ENCODE measurements around the gene HOXD9. TPM values are rescaled to one million over a fixed set of nuclear protein-coding genes. Genes with fewer than 3 reads are reported as not detected.

HOXD9 gene
- total RNA-seq, 1 experiment from 2014 or later = 3.6 TPM

DNA sequence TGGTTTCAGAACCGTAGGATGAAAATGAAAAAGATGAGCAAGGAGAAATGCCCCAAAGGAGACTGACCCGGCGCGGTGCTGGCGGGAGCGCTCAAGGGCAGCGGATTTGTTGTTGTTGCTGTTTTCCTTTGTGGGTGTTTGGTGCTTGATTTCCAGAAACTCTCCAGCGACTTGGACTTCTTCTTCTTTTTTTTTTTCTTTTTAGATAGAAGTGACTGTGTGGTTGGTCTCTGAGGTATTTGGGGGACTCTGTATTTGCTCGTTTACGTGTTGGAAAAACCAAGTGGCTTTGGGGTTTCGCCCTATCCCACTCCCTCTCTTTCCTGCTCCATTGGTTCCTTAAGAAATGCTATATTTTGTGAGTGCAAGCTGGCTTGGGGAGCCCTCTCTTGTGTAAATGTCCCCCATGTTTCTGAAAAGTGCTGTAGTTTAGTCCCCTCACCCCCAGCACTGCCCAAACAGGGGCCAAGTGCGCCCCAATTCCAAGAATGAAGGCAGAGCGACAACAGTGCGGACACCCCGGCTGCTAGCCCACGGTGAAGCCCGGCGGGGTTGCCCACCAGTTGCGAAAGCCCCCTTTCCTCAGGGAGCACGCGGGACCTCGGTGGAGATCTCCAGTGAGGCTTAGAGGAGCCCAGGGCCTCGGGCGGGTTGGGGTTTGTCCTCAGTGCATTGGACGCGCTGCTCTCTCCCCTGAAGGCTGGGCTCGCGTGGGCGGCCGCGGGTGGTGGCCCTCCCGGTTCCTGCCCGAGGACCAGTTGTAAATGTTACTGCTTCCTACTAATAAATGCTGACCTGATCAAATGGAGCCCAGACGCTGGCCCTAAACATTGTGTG is 1.8 kb downstream of the HOXD9 start:
- DNase-seq (ENCODE audit: low spot score) = no peak

DNA sequence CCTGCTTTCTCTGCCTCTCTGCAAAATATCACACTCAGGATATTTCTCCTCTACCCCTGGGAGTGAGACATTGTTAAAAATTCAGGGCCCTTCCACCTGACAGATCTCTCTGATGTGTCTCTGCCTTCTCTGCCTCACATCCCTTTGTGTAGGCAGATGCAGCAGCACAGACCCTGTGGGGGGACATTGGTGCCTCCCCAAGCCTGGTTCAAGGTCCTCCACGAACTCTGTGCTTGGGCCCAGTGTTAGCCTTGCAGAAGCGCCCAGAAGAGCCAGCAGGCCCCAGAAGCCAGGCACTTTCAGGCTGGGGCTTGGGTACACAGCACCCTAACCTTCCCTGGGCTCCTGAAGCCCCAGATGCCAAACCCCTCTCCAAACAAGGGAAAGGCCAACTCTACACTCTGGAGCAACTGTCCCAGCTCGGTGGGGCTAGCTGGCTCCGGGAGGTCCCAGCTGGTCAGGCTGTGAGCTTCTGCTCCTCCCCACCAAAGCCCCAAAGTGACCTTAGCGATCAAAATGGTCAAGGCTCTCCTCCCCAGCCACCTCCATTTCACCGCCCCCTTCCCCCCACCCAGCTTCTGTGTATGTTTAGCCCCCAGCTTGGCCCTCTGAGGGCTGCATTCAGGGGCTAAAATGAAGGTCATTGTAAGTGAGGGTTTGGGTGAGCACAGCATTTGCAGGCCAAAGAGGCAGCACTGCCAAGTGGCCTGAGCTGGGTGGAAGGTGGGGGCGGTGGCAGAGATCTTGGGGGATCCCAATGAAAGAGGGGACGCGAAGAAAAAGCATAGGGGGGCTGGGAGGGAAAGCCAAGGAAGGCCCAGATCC is 2.6 kb downstream of the HOXD9 start:
- no peak for DNase-seq (ENCODE audit: low spot score)

DNA sequence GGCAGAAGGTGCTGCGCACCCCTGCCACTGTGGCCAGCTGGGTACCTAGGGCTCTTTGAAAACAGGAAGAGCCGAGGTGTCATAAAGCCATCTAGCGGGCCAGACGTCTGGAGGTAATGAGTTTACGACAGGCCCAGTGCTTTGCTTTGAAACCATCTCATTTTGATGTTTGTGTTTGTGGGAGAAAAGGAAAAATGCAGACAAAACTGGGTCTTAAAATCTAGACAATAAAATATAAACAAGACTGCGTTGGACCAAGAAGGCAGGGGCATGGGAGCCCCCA is 3.2 kb downstream of the HOXD9 start:
- no peak for DNase-seq (ENCODE audit: low spot score)

DNA sequence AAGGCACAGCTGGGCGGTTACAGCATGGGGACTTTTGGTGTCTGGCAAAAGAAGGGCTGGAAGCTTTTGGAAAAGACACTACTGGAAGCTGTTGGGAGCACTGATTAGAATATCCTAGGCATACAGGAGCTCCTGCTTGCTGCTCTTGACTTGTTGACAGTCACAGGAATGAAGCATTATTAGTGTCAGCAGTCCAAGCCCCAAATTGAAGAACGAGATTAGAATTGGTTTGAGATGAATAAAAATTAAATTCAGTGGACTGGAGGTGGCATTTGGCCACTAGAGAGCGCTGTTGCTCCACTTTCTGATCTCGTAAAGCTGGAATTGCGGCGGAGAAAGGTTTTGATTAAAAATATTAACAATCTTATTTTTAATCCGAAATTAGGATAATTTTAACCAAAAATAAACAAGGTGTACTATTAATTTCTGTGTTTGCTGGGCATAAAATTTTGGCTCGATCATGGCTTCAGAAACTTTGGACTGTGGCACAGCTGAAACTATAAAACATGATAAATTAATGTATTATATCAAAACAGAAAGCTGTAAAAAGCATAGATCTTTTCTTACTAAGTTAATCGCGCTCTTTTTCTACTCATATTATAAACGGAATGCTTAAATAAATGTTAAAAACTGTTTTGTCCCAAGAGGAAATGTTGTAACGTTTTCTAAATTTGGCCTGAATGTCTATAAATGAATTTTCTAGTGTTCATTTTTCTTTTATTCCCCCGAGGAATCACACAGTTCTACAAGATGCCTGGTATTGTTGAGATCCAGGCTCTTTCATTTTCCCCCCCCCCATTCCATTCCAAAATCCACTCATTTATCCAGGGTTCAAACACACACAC is 4.6 kb downstream of the HOXD9 start:
- DNase-seq (ENCODE audit: low spot score) = peak; percentile 53

DNA sequence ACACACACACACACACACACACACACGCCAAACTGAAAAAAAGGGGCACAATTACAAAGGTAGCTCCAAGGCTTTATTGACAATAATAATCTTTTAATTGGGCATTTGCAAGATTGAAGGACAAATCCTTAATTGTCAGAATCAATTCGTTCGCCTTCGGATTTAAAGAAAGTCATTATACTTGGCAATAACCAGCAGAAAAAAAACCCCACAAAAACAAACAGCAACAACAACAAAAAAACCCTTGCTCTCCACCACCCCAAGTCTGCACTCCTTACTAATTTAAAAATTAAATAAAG is 5.2 kb downstream of the HOXD9 start:
- no peak for DNase-seq (ENCODE audit: low spot score)

DNA sequence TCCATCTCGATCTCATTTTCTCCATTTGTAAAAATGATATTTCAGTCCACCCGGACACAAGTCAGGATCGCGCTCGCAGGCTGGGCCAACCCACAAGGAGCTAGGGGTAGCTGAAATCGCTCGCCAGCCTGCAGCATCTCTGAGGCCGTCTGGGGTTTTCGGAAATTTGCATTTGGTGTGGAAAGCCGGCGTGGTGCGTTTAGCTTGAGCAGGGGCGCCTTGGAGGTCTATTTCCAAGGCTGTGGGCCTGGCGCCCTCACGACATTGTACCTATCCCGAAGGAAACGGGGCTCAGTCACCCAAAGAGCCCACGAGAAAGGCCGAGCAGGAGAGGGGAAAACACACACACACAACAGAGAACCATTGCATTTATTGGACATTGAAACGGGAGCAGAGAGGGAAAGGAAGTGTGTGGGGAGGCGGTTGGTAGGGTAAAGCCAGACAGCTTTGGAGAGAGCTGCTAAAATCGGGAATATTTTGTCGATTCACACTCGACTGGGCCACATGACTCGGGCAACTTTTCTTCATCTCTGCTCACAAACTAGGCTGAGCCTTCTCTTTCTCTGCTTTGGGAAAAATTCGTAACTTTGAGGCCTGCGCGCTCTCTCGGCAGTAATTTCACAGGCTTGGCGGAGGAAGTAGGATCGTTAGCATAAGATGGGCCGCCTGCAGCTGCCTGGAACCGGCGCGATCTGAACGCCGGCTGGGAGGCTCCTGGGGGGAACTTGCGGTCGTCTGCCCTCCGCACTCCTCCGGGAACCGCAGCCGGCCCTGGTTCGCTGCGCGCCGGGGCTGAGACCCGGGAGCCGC is 5.9 kb downstream of the HOXD9 start:
- DNase-seq (ENCODE audit: low spot score) = no peak

DNA sequence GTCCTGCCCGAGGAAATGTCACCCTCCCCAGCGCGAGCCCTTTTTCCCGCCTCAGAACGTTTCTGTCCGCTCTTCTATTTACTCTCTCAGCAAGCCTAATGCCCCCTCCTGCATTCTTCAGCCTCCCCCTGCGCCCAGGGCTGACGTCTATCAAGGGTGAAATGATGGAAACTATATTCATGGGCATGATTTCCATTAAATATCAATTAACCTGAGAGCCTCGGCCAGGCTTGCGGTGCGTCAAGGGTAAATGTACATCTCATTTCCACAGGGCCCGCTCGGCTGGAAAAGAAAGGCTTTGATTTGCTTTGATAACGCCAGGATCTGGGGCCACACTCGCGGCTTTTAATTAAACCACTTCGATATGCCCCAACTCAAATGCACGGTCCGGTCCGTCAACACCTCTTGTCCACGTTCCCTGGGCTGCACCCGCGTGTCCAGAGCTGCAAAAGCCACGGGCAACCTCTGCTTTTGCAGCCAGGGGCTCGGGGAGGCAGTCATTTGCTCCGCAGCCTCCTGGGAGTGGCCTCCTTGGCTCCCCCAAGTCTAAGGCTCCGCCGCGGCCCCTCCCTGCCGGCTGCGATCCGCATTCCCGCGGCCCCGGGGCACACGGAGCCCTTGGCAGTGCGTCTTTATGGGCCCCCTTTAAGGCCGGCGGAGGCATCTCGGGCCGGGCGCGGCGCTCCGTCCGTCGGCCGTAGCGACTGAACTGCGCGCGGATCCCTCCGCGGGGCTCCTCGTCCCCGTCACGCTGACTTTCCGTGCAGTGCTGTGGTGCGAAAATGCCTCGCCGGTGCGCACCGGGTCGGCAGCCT is 6.7 kb downstream of the HOXD9 start, which contains the start of gene HOXD8:
TSS of gene HOXD8 (plus strand) at position 724 of the 815 bp plus-strand sequence. CDS start 662 bp downstream, outside the sequence.
- DNase-seq (ENCODE audit: low spot score) = peak; percentile 32

DNA sequence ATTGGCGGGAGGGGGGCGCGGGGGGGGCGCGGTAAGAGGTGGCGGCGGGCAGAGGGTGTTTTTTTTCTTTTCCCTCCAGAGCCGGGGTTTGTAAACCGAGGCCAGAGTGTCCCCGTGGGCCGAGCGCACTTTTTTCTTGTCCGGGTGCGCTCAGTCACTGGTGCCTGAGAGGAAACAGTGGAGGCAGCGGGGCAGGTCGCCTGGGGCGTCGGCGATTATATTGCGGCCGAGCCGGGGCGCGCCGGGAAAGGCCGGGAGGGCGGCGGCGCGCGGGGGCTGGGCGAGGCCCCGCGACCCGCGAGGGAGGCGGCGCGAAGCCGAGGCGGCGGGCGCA is 7.3 kb downstream of the HOXD9 start:
- DNase-seq (ENCODE audit: low spot score) = peak; percentile 14

DNA sequence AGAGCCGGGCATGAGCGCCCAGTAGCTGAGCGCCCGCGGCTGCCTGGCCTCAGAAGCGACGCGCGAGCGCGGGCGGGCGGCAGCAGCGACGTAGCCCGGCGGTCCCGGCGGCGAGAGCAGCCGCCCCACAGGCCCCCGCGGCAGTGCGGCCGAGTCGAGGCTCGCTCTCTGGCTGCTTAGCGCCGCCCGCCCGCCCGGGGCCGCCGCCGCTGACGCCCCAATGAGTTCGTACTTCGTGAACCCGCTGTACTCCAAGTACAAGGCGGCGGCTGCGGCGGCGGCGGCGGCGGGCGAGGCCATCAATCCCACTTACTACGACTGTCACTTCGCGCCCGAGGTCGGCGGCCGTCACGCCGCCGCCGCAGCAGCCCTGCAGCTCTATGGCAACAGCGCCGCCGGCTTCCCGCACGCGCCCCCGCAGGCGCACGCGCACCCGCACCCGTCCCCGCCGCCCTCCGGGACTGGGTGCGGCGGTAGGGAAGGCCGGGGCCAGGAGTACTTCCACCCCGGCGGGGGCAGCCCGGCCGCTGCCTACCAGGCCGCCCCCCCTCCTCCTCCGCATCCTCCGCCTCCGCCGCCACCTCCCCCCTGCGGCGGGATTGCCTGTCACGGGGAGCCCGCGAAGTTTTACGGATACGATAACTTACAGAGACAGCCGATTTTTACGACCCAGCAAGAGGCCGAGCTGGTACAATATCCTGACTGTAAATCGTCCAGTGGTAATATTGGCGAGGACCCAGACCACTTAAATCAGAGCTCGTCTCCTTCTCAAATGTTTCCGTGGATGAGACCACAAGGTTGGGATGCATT is 7.8 kb downstream of the HOXD9 start:
- DNase-seq (ENCODE audit: low spot score) = peak; percentile 53

DNA sequence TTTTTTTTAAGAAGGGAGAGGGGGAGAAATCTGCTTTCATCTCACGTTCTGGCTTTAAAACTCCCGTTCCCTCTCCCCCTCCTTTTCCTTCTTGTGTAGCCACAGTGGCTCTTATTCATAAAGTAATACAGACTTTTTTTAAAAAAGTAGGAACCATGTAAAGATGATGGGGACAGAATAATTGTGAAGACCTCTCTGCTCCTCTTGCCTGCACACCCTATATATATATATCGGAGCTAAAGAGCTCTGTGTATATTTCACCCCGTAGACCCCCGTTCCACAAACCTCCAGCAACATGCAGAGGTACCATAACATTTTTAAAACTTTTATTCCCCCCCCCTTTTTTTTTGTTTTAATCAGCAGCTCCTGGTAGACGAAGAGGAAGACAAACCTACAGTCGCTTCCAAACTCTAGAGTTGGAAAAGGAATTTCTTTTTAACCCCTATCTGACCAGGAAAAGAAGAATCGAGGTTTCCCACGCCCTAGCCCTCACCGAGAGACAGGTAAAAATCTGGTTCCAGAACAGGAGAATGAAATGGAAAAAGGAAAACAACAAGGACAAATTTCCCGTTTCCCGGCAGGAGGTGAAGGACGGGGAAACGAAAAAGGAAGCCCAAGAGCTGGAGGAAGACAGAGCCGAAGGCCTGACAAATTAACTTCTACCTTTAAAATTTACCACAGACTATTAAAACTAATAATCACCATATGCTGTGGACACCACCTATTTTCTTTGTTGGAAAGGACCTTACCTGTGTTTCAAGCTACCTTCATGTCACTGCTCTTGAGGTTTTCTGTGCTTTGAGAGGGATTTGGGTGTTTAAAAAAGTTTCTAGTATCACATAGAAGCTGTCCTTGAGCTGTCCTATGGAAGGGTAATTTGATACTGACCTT is 8.7 kb downstream of the HOXD9 start:
- DNase-seq (ENCODE audit: low spot score) = peak; percentile 4

DNA sequence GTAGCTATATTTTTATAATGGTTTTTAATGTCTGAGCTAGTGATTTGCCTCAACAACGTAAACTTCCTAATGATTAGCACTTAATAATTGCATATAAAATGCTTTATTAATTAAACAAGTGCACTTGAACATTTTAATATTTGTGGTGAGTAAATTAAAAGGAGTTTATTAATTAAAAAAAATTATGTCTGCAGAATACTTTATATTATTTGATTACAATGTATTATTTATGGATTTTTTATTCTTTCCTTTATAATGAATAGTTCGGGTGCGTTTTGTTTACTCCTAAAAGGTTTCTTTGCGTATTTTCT is 9.3 kb downstream of the HOXD9 start:
- DNase-seq (ENCODE audit: low spot score) = no peak

DNA sequence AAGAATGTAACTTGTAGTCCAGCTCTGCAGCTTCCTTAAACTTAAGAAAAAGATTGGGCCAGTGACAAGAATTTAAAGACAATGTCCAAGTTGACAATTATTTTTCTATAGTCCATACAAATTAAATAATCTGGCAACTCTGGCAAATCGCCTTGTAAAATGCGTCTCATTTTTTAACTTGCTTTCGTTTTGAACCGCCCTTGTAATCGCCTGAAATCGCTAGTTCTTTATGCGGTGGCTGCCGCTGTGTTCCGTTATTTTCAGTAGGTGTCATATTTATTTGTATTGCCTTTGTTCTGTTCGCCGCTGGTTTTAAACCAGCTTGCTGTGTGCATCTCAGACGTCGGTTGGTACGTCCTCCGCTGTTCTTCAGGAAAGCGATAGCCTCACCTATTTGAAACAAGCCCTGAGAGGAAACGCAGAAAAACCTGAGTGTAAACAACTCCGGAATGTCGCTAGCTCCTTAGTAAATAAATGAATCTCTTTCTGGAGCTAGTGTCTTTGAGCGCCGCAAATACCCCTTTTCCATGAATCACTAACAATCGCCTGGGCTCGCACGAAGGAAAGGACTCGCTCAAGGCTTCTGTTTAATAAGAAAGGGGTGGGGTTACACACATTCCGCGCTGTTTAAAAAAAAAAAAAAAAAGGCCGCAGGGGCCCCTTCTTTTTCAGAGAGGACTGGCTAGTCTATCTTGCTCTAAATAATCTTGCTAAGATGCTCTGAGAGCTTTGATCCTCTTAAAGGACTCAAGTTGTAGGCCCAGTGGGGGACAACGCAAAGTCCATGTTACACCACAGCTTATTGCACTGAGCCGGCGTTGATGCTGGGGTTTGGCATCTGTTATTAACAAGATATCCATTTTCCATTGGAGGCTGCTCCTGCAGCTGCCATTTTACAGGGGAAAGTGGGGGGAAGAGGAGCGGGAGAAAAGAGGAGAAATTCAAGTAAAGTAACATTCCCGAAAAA is 10.0 kb downstream of the HOXD9 start:
- DNase-seq (ENCODE audit: low spot score) = peak; percentile 62

DNA sequence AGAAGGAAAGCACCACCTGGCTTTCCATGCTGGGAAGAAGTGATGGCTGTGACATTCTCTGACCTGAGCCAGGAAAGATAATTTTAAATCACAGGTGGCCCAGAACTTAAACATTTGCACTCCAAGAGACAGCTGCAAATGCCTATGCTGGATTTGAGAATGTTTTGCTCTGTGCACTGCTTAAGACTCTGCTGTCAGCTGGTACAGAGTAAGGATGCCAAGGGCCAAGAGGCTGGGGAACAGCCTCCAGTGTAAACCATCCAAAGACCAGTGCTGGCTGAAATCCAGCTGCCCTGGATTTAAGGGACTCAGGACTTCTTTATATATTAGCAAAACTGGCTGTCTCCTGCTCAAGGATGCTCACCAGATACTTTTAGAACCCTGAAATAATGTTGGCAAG is 10.9 kb downstream of the HOXD9 start:
- DNase-seq (ENCODE audit: low spot score) = no peak

DNA sequence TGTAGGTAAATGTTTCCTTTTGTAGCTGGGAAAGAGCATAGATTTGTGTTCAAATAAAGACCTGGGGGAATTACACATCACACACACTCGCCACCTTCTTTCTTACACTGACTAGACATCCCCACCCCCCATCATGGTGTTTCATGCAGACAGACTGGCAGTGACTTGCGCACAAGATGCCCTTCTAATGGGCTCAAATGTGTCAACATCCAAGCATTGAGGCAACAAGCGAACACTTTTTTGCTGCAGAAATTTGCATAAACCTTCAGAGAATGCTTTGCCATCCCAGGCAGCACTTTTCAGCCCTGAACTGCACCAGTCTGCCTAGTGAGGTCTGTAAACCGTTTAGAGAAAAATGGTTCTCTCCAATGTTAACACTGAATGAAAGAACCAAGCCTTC is 11.5 kb downstream of the HOXD9 start:
- no peak for DNase-seq (ENCODE audit: low spot score)

DNA sequence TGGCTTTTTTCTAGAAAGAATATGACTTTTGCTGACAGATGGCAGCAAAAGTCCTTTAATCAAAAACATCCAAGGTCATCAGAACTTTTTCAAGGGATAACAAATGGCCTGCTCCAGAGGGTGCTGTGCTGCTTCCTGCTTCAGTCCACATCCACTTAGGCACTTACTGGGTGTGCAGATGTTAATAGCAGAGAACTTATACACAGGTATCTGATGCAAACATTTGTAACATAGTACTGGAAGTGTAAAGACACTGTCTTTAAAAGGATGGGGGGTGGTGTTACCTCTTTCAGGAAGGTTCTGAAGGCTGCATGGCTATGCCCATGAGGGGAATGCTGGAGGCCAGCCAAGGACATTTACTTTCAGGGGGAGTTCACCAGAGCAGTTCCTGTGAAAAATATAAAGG is 12.5 kb downstream of the HOXD9 start:
- DNase-seq (ENCODE audit: low spot score) = peak; percentile 72

DNA sequence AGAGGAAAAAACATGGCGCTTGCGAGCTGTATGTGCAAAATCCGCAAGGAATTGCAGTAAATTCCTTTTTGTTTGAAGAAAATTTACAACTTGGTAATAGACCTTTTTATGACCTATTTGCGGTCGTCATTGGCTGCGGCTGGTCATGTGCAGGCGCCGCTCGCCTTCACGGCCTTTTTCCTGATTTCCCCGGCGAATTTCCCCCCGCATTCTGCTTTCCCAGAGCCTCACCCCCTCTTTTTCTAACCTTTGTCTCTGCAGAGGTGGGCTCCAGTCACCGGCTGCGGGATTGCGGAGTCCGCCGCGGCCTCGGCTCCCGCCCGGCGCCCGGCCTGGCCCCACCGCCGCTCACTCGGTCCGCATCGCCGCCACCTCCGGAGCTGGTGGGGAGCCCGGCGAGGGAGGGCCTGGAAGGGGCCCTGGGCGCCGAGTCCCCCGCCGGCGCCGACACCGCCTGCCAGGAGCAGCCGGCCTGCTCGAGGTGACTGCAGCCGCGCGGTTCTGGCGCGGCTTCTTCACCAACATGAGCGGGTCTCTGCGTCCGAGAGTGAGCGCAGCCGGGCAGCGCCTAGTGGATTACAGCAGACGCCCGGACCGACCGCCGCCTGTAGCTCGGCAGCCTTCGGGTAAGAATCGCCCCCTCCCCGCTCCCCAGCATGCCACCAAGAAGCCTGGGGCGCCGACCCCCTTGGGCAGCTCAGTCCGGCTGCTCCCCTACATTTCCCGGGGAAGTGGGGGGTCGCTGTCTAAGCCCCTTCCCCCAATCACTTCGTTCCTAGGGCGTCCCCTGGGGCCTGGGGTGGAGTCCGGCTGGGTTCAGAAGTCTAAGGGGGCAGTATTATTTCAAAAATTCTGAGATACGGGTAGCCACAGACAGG is 14.1 kb downstream of the HOXD9 start:
- DNase-seq (ENCODE audit: low spot score) = peak; percentile 36

DNA sequence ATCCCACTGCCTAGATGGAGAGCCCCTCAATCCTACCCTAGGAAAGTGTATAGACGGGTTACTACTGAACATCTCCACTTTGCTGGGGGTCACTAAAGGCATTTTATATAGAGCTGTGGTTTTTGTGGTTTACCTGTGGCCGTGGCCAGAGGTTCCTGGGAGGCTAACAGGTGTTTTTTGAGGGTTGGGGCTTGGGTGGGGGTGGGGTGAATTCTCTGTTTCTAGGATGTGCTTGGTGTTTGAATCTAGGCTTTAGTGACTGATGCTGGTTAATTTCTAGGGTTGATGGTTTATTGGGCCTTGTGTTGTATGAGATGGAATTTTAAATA is 14.7 kb downstream of the HOXD9 start:
- DNase-seq (ENCODE audit: low spot score) = no peak
